GM12874 (cell line): ENCODE measurements around the gene ZNF512B.

Experiments used
- TF ChIP-seq, protein P1 (sequence below): IDR thresholded peaks from 2 replicates; pipeline ENCODE4 v1.5.1; 2011; ENCODE audit warnings: low read depth, mild to moderate bottlenecking, control low read depth, low read length, moderate library complexity; ENCODE audit not compliant: insufficient read depth

ZNF512B gene

GRCh38 chr20:63957004-63957689 is 12.6 kb downstream of the ZNF512B start:
- TF ChIP-seq, protein P1, sequence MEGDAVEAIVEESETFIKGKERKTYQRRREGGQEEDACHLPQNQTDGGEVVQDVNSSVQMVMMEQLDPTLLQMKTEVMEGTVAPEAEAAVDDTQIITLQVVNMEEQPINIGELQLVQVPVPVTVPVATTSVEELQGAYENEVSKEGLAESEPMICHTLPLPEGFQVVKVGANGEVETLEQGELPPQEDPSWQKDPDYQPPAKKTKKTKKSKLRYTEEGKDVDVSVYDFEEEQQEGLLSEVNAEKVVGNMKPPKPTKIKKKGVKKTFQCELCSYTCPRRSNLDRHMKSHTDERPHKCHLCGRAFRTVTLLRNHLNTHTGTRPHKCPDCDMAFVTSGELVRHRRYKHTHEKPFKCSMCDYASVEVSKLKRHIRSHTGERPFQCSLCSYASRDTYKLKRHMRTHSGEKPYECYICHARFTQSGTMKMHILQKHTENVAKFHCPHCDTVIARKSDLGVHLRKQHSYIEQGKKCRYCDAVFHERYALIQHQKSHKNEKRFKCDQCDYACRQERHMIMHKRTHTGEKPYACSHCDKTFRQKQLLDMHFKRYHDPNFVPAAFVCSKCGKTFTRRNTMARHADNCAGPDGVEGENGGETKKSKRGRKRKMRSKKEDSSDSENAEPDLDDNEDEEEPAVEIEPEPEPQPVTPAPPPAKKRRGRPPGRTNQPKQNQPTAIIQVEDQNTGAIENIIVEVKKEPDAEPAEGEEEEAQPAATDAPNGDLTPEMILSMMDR, result 0 out of 2 replicates have a peak, but pooled peaks have one; percentile 1

DNA sequence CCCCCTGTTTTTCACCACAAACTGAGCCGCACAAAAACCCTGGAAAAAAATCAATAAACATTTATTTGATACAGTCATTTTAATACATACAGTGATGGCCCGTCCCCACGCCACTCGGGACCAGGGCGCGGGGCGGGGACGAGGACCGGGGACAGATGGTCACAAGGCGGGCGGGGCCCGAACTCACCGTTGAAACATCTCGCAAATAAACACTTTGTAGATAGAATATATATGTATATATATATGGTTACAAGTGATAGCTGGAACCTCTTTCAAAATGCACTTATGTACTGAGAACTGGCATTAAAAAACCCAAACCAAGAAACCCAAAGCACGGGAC is 13.1 kb downstream of the ZNF512B start:
- TF ChIP-seq, protein P1, result no peak

- TF ChIP-seq, protein P1, result no peak
Measured at GRCh38 chr20:63955827-63956663, 13.7 kb downstream of the ZNF512B start, which contains the start of gene UCKL1. UCKL1 (minus strand) TSS chr20:63956416; CDS start chr20:63956372, 44 bp downstream.

DNA sequence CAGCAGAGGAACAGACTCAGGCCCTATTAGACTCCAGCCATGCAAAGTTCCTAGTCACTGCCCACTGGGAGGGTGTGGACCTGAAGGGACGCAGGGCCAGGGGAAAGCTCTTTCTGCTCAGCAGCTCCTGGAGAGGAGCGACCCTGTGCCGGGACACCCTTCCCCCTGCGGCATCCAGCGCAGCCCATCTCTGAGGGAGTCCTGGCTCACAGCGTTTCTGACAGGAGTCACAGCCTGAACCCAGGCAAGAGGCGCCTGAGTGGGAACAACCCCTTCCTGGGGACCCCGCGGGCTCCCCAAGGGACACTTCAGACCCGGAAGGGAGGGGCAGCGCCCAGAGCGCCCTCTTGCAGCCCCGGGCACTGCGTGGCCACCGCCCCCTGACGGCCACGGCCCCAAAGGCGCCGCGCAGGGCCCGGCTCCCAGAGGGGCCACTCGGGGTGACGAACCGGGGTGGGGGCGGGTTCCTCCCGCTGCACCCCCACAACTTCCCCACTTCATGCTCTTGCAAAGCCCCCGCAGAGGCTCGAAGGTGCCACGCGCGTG is 14.4 kb downstream of the ZNF512B start:
- TF ChIP-seq, protein P1, result peak; percentile 44

GRCh38 chr20:63953764-63954429 is 15.8 kb downstream of the ZNF512B start:
- TF ChIP-seq, protein P1, result no peak

DNA sequence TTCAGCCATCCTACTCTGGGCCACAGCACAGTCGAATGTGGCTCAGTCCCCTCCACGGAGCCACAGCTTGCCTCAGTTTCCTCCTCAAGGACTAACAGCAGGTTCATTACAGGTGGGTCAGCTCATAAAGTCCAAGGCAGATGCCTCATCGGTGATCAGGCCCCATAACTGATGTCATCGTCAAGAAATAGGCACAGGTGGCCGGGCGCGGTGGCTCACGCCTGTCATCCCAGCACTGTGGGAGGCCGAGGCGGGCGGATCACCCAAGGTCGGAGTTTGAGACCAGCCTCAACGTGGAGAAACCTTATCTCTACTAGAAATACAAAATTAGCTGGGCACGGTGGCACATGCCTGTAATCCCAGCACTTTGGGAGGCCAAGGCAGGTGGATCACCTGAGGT is 17.0 kb downstream of the ZNF512B start:
- TF ChIP-seq, protein P1, result no peak

GRCh38 chr20:63952210-63952535 is 17.6 kb downstream of the ZNF512B start:
- TF ChIP-seq, protein P1, result no peak
